CD4-positive, CD25-positive, alpha-beta regulatory T cell (primary cell): Measurements from ENCODE around the gene SERPINA1. TPM values are rescaled to one million over a fixed set of nuclear protein-coding genes. Genes with fewer than 3 reads are reported as not detected.
"Not testable (repeated sequence)": the region's sequence is repeated elsewhere in the genome, so short reads cannot be mapped to it uniquely, and the experiment has no call there.

Source experiments
- ATAC-seq, 2 donors: fragments of 150-1000 bp; cut with Tn5 transposase; one replicate each; pipeline ENCODE4 v1.10.0; 2021; ENCODE audit warnings: low read depth in 2 of 2, moderate number of reproducible peaks in 2 of 2, moderate library complexity in 1 of 2
- DNase-seq, 3 donors: peaks; one replicate each; pipeline versions ENCODE4 v3.0.0 to v3.0.0-alpha.2; 2012 to 2022; ENCODE audit warnings: mixed read lengths in 1 of 3
- H3K27ac ChIP-seq: one replicate; pipeline ENCODE4 v1.7.0; 2013; ENCODE audit warnings: mild to moderate bottlenecking, low read length; ENCODE audit not compliant: insufficient read depth, poor library complexity, severe bottlenecking
- H3K27me3 ChIP-seq: one replicate; pipeline ENCODE4 v1.7.0; 2013; ENCODE audit warnings: low read length; ENCODE audit not compliant: control insufficient read depth, insufficient read depth
- H3K36me3 ChIP-seq: one replicate; pipeline ENCODE4 v1.7.0; 2013; ENCODE audit warnings: mild to moderate bottlenecking, low read length, moderate library complexity; ENCODE audit not compliant: control insufficient read depth, insufficient read depth
- H3K4me1 ChIP-seq: 2 replicates; pipeline ENCODE4 v1.7.0; 2013; ENCODE audit warnings: mild to moderate bottlenecking, low read length; ENCODE audit not compliant: insufficient read depth, control insufficient read depth, poor library complexity, severe bottlenecking
- H3K4me3 ChIP-seq: one replicate; pipeline ENCODE4 v1.7.0; 2013; ENCODE audit warnings: low read depth, mild to moderate bottlenecking, low read length, moderate library complexity
- H3K9me3 ChIP-seq, 2 experiments: 1 replicate in 1 of 2; 2 replicates in 1 of 2; pipeline ENCODE4 v1.7.0; 2013; ENCODE audit warnings: low read length in 2 of 2, mild to moderate bottlenecking in 1 of 2, moderate library complexity in 1 of 2; ENCODE audit not compliant: control insufficient read depth in 2 of 2
- H3K27ac Mint-ChIP-seq, 3 donors: one replicate each; pipeline ENCODE4 v1.8.0; 2020 to 2022; ENCODE audit warnings: mild to moderate bottlenecking in 3 of 3, mixed read lengths in 3 of 3, moderate library complexity in 2 of 3
- H3K27me3 Mint-ChIP-seq: one replicate; pipeline ENCODE4 v1.8.0; 2022; ENCODE audit warnings: mild to moderate bottlenecking, mixed read lengths
- H3K36me3 Mint-ChIP-seq: one replicate; pipeline ENCODE4 v1.8.0; 2020; ENCODE audit warnings: mixed read lengths
- H3K4me1 Mint-ChIP-seq, 4 donors: one replicate each; pipeline ENCODE4 v1.8.0; 2020 to 2022; ENCODE audit warnings: mixed read lengths in 4 of 4, mild to moderate bottlenecking in 1 of 4
- H3K4me3 Mint-ChIP-seq, 4 donors: one replicate each; pipeline ENCODE4 v1.8.0; 2020 to 2022; ENCODE audit warnings: mild to moderate bottlenecking in 4 of 4, mixed read lengths in 4 of 4, moderate library complexity in 3 of 4
- H3K9me3 Mint-ChIP-seq, 7 donors: one replicate each; pipeline ENCODE4 v1.8.0; 2020 to 2022; ENCODE audit warnings: mixed read lengths in 7 of 7, mild to moderate bottlenecking in 3 of 7, moderate library complexity in 2 of 7
- polyA plus RNA-seq, 4 donors: library from polyadenylated mRNA; unstranded; fragments of 300-500 nt; fragmentation: Illumina TruSeq; gene quantifications; one replicate each; pipeline ENCODE4 v1.2.3, GENCODE V29; 2021
- total RNA-seq: library from RNA; stranded (reverse); gene quantifications from one replicate; pipeline ENCODE4 v1.2.3, GENCODE V29; 2022

SERPINA1 gene
- total and polyA plus RNA-seq, 5 donors from 2014 or later, result 0.14 to 2.6 (median 0.71) TPM; not detected in 2

DNA sequence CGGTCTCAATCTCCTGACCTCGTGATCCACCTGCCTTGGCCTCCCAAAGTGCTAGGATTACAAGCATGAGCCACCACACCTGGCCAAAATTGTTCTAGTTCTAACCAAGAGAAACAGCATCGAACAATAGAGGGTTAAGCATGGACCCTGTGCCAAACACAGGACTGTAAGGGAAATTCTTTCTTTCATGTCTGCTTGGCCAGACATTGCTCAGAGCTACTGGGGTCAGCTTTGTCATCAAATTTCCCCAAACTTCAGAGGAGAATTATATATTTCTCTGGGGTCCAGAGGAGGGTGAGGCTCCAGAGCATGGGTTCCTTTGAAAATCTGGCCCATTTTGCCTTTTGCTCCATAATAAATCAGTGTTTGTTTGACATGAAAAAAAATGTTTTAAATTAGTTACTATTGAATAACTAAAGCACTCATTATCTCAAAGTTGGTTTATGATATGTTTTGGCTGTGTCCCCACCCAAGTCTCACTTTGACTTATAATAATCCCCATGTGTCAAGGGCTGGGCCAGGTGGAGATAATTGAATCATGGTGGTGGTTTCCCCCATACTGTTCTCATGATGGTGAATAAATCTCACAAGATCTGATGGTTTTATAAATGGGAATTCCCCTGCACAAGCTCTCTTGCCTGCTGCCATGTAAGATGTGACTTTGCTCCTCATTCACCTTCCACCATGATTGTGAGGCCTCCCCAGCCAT is 29.2 kb upstream of the SERPINA1 start:
- not testable (repeated sequence) for H3K4me3 Mint-ChIP-seq, H3K4me1 ChIP-seq, H3K27me3 ChIP-seq, H3K9me3 Mint-ChIP-seq, H3K27ac ChIP-seq, H3K36me3 Mint-ChIP-seq, H3K9me3 ChIP-seq, ATAC-seq, DNase-seq, H3K27me3 Mint-ChIP-seq, H3K4me3 ChIP-seq, H3K36me3 ChIP-seq, H3K4me1 Mint-ChIP-seq
- peak overlapping the region in 1 of 3 donors; percentile 32 for H3K27ac Mint-ChIP-seq

DNA sequence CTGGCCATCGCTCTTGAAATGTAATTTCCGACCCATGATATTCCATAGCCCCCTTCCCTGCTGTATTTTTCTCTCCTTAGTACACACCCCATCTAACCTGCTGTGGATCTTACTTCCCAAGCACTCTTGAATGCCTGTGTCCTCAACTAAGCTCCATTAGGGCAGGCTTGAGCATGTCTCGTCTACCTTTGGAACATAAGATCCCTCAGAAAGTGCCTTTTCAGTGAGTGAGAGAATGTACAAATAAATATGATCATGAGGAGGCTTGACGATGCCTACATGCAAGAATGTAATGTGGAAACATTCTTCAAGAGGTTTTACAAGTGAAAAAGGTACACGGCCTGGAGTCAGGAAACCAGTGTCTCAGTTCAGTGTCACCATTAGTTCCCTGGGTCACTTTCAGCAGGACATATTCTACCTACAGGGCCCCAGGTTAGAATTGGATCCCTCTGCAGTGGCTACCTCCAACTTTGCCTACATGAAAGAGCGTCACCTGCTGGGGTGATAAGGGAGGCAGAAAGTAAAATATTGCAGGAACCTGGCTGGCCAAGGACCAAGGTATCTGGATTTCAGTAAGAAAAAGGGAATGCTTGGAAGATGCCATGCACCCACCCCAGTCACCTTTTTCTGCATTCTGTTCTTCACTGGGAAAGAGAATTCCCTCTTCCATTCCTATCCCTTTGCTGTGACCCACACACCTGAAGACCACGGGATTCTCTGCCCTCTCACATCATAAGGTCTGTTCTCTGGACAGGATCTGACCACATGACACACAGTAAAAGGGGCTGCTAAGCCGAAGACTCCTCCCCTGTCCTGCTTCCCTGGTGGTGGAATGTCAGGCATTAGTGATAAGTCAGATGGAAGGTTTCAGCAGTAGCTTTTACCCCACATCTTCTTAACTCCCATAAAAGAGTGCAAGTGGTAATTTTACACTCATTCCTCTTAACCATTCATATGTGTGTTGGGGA is 24.6 kb upstream of the SERPINA1 start:
- H3K9me3 Mint-ChIP-seq, result peaks cover 0 to 10% (median 4%) of the 10 kb centered on the region in 7 donors
- H3K4me1 ChIP-seq, result no peaks in the 10 kb centered on the region
- no peak overlapping the region for H3K27ac ChIP-seq
- H3K27ac Mint-ChIP-seq, result no peak overlapping the region
- peaks cover 5% of the 10 kb centered on the region for H3K27me3 Mint-ChIP-seq
- H3K27me3 ChIP-seq, result peaks cover 1% of the 10 kb centered on the region
- H3K36me3 Mint-ChIP-seq, result no peaks in the 10 kb centered on the region
- H3K9me3 ChIP-seq, result peaks cover 4 to 6% of the 10 kb centered on the region in 2 experiments
- H3K4me3 ChIP-seq, result no peak overlapping the region
- H3K4me1 Mint-ChIP-seq, result no peaks in the 10 kb centered on the region
- no peak for DNase-seq
- no peaks in the 10 kb centered on the region for H3K36me3 ChIP-seq
- ATAC-seq, result no peak
- no peak overlapping the region for H3K4me3 Mint-ChIP-seq

DNA sequence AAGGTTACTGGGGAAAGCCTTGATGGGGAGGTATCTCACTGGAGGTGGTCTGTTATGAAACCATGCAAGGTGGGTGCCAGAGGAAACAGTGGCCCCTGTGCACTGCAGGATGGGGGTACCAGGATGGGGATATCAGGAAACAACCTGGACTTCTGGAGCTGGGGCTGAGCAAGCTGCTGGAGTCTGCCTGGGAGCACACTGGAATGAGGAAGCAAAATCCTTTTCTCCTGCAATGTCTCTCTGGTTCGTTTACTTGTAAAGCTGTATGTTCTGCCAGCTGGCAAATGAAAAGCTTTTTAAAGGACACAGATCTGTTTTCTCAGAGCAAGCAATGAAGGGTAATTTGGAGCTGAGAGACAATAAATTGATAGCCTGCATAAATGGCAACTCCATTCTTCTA is 23.2 kb upstream of the SERPINA1 start:
- DNase-seq (no peak), ATAC-seq (no peak)
- no peak overlapping the region for H3K4me3 Mint-ChIP-seq
- Histone ChIP-seq H3K27ac (no peak overlapping the region), H3K36me3 (no peaks in the 10 kb centered on the region), H3K9me3 (peaks cover 4 to 7% of the 10 kb centered on the region in 2 experiments), H3K27me3 (peaks cover 1% of the 10 kb centered on the region), H3K4me3 (no peak overlapping the region), H3K4me1 (no peaks in the 10 kb centered on the region)
- H3K9me3 Mint-ChIP-seq, result peaks cover 0 to 15% (median 5%) of the 10 kb centered on the region in 7 donors
- no peaks in the 10 kb centered on the region for H3K36me3 Mint-ChIP-seq
- no peak overlapping the region for H3K27ac Mint-ChIP-seq
- no peaks in the 10 kb centered on the region for H3K4me1 Mint-ChIP-seq
- H3K27me3 Mint-ChIP-seq, result peaks cover 5% of the 10 kb centered on the region

DNA sequence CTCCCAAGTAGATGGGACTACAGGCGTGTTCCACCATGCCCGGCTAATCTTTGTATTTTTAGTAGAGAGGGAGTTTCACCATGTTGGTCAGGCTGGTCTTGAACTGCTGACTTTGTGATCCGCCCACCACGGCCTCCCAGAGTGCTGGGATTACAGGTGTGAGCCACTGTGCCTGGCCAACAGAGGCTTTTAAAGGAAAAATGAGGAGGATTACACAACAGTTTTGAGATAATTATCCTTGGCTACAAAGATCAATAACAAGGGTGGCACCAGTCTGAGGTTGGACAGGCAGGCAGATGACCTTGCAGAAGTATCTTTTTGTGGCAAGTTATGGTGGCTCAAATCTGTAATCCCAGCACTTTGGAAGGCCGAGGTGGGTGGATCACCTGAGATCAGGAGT is 21.0 kb upstream of the SERPINA1 start:
- DNase-seq, H3K27ac ChIP-seq, ATAC-seq, H3K9me3 ChIP-seq, H3K4me3 Mint-ChIP-seq, H3K4me1 ChIP-seq, H3K27me3 ChIP-seq, H3K36me3 Mint-ChIP-seq, H3K27me3 Mint-ChIP-seq, H3K4me3 ChIP-seq, H3K27ac Mint-ChIP-seq, H3K4me1 Mint-ChIP-seq, H3K36me3 ChIP-seq: not testable (repeated sequence)
- peaks cover 0 to 11% (median 3%) of the 10 kb centered on the region in 7 donors for H3K9me3 Mint-ChIP-seq

DNA sequence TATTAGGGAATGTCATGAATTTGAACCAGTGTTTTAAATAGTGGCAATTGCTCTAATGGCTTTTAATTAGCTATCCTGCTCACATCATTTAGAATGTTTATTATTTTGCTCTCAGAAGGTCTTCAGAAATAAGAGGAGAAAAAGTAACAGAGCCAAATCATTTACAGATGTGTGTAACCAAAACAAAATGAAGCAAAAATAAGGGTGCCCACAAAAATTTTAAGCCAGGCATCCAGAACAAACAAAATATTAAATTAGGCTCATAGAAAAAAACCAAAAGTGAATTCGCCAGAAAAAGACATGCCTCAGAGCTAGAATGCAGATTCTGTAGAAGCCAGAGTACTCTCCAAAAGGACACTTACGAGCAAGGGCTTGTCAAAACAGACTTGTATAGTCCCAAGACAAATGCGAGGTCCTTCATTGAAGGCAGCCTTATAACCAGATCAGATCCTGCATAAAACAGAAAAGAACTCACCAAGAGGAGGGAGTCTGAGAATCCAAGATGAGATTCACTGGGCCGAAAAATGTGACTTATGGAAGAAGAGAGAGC is 20.2 kb upstream of the SERPINA1 start:
- Histone ChIP-seq H3K27me3 (peaks cover 1% of the 10 kb centered on the region), H3K4me3 (no peak overlapping the region), H3K4me1 (no peaks in the 10 kb centered on the region), H3K9me3 (peaks cover 4 to 7% of the 10 kb centered on the region in 2 experiments), H3K27ac (no peak overlapping the region), H3K36me3 (no peaks in the 10 kb centered on the region)
- H3K27me3 Mint-ChIP-seq, result peaks cover 5% of the 10 kb centered on the region
- H3K27ac Mint-ChIP-seq, result peak overlapping the region in 1 of 3 donors; percentile 32
- no peak overlapping the region for H3K4me3 Mint-ChIP-seq
- no peaks in the 10 kb centered on the region for H3K36me3 Mint-ChIP-seq
- DNase-seq, result no peak
- no peaks in the 10 kb centered on the region for H3K4me1 Mint-ChIP-seq
- peaks cover 0 to 11% (median 3%) of the 10 kb centered on the region in 7 donors for H3K9me3 Mint-ChIP-seq
- ATAC-seq, result no peak

DNA sequence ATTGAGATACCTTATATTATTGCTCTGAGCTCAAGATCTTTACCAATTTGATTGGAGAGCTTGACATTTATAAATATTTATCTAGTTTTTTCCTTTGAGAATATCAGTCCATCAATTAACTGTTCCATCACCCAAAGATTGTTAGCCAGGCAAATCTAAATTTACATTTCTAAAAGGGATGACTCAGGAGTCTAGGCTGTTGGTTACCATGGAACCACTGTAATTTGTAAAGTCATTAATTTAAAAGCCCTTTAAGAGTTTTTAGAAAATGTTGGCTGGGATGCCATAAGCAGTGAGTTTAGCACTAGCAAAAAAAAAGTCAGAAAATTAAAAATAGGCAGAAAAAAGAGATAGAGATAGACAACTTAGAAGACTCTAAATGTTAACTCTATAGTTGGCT is 19.5 kb upstream of the SERPINA1 start:
- H3K27me3 Mint-ChIP-seq, result peaks cover 5% of the 10 kb centered on the region
- Histone ChIP-seq H3K4me1 (no peaks in the 10 kb centered on the region), H3K27me3 (peaks cover 1% of the 10 kb centered on the region), H3K36me3 (no peaks in the 10 kb centered on the region), H3K4me3 (no peak overlapping the region), H3K9me3 (peaks cover 4 to 7% of the 10 kb centered on the region in 2 experiments), H3K27ac (no peak overlapping the region)
- H3K36me3 Mint-ChIP-seq, result no peaks in the 10 kb centered on the region
- no peak overlapping the region for H3K27ac Mint-ChIP-seq
- H3K9me3 Mint-ChIP-seq, result peaks cover 0 to 11% (median 3%) of the 10 kb centered on the region in 7 donors
- H3K4me3 Mint-ChIP-seq, result no peak overlapping the region
- DNase-seq (no peak), ATAC-seq (no peak)
- H3K4me1 Mint-ChIP-seq, result no peaks in the 10 kb centered on the region

DNA sequence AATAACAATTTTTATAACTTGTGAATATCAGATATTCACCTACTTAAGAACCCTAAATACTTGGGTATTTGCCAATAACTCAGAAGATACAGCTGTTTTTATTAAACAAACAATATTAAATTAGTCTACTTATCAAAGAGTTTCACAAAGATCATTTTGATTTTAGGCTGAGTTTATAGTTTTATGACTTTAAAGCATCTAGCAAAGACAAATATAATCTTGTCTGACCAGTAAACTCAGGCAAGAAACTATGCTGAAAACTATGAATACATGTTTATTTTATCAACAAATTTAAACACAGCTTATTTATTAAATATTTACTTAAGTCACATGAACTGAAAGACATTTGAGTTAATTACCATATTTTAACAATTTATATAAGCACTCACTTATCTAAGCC is 18.5 kb upstream of the SERPINA1 start:
- no peak overlapping the region for H3K27ac ChIP-seq
- DNase-seq (no peak), ATAC-seq (no peak)
- H3K4me3 ChIP-seq, result no peak overlapping the region
- H3K4me1 ChIP-seq, result no peaks in the 10 kb centered on the region
- no peak overlapping the region for H3K27ac Mint-ChIP-seq
- H3K27me3 ChIP-seq, result peaks cover 2% of the 10 kb centered on the region
- H3K4me3 Mint-ChIP-seq, result no peak overlapping the region
- H3K9me3 ChIP-seq, result peaks cover 4 to 7% of the 10 kb centered on the region in 2 experiments
- H3K4me1 Mint-ChIP-seq, result no peaks in the 10 kb centered on the region
- H3K27me3 Mint-ChIP-seq, result peaks cover 11% of the 10 kb centered on the region
- no peaks in the 10 kb centered on the region for H3K36me3 ChIP-seq
- peaks cover 0 to 8% (median 2%) of the 10 kb centered on the region in 7 donors for H3K9me3 Mint-ChIP-seq
- H3K36me3 Mint-ChIP-seq, result no peaks in the 10 kb centered on the region
